CD4-positive, CD25-positive, alpha-beta regulatory T cell (primary cell): ENCODE data around the gene RRM1. TPM values are rescaled to one million over a fixed set of nuclear protein-coding genes. Genes with fewer than 3 reads are reported as not detected.

Experiments used
- ATAC-seq, 2 donors: fragments of 150-1000 bp; cut with Tn5 transposase; one replicate each; pipeline ENCODE4 v1.10.0; 2021; ENCODE audit warnings: low read depth in 2 of 2, moderate number of reproducible peaks in 2 of 2, moderate library complexity in 1 of 2
- DNase-seq, 3 donors: peaks; one replicate each; pipeline versions ENCODE4 v3.0.0 to v3.0.0-alpha.2; 2012 to 2022; ENCODE audit warnings: mixed read lengths in 1 of 3
- H3K27ac ChIP-seq: one replicate; pipeline ENCODE4 v1.7.0; 2013; ENCODE audit warnings: mild to moderate bottlenecking, low read length; ENCODE audit not compliant: insufficient read depth, poor library complexity, severe bottlenecking
- H3K27me3 ChIP-seq: one replicate; pipeline ENCODE4 v1.7.0; 2013; ENCODE audit warnings: low read length; ENCODE audit not compliant: control insufficient read depth, insufficient read depth
- H3K36me3 ChIP-seq: one replicate; pipeline ENCODE4 v1.7.0; 2013; ENCODE audit warnings: mild to moderate bottlenecking, low read length, moderate library complexity; ENCODE audit not compliant: control insufficient read depth, insufficient read depth
- H3K4me1 ChIP-seq: 2 replicates; pipeline ENCODE4 v1.7.0; 2013; ENCODE audit warnings: mild to moderate bottlenecking, low read length; ENCODE audit not compliant: insufficient read depth, control insufficient read depth, poor library complexity, severe bottlenecking
- H3K4me3 ChIP-seq: one replicate; pipeline ENCODE4 v1.7.0; 2013; ENCODE audit warnings: low read depth, mild to moderate bottlenecking, low read length, moderate library complexity
- H3K9me3 ChIP-seq, 2 experiments: 1 replicate in 1 of 2; 2 replicates in 1 of 2; pipeline ENCODE4 v1.7.0; 2013; ENCODE audit warnings: low read length in 2 of 2, mild to moderate bottlenecking in 1 of 2, moderate library complexity in 1 of 2; ENCODE audit not compliant: control insufficient read depth in 2 of 2
- H3K27ac Mint-ChIP-seq, 3 donors: one replicate each; pipeline ENCODE4 v1.8.0; 2020 to 2022; ENCODE audit warnings: mild to moderate bottlenecking in 3 of 3, mixed read lengths in 3 of 3, moderate library complexity in 2 of 3
- H3K27me3 Mint-ChIP-seq: one replicate; pipeline ENCODE4 v1.8.0; 2022; ENCODE audit warnings: mild to moderate bottlenecking, mixed read lengths
- H3K36me3 Mint-ChIP-seq: one replicate; pipeline ENCODE4 v1.8.0; 2020; ENCODE audit warnings: mixed read lengths
- H3K4me1 Mint-ChIP-seq, 4 donors: one replicate each; pipeline ENCODE4 v1.8.0; 2020 to 2022; ENCODE audit warnings: mixed read lengths in 4 of 4, mild to moderate bottlenecking in 1 of 4
- H3K4me3 Mint-ChIP-seq, 4 donors: one replicate each; pipeline ENCODE4 v1.8.0; 2020 to 2022; ENCODE audit warnings: mild to moderate bottlenecking in 4 of 4, mixed read lengths in 4 of 4, moderate library complexity in 3 of 4
- H3K9me3 Mint-ChIP-seq, 7 donors: one replicate each; pipeline ENCODE4 v1.8.0; 2020 to 2022; ENCODE audit warnings: mixed read lengths in 7 of 7, mild to moderate bottlenecking in 3 of 7, moderate library complexity in 2 of 7
- polyA plus RNA-seq, 4 donors: library from polyadenylated mRNA; unstranded; fragments of 300-500 nt; fragmentation: Illumina TruSeq; gene quantifications; one replicate each; pipeline ENCODE4 v1.2.3, GENCODE V29; 2021
- total RNA-seq: library from RNA; stranded (reverse); gene quantifications from one replicate; pipeline ENCODE4 v1.2.3, GENCODE V29; 2022

RRM1 gene
- total and polyA plus RNA-seq, 5 donors from 2014 or later: 52.3 to 83.3 (median 67.7) TPM

DNA sequence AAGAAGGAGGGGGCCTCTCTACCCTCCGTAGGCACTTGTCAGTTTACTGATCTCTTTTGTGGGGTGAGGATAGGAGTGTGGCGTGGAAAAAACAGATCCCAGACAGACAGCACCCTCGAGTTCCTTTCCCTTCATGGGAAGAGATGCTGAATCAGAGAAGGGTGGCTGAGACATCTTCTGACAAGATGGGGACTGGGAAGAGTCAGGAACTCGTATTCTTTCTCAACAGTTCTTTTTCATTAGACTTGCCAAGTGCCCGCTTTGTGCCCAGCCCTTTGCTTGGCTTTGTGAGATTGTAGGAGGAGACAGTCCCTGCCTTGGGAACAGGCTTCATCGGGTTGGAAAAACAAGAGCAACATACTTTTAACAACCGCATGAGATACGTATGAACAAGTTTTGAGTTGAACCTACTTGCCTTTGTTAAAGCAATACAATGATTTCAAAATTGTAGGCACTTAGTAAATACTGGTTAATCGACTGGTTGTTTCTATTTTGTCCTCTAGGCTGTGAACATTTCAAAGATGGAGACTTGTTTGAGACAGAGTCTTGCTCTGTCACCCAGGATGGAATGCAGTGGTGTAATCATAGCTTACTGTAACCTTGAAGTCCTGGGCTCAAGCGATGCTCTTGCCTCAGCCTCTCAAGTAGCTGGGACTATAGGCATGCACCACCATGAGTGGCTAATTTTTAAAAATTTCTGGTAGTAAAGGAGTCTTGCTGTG is 1.1 kb downstream of the RRM1 start:
- Mint-ChIP-seq H3K4me3 (peak overlapping the region; percentile 98 to 100 (median 99)), H3K27ac (peak overlapping the region; percentile 98 to 100 (median 99)), H3K4me1 (peaks cover 31 to 88% (median 58%) of the 10 kb centered on the region in 4 donors), H3K9me3 (peaks cover 0 to 1% (median 0%) of the 10 kb centered on the region in 7 donors), H3K36me3 (peaks cover 12% of the 10 kb centered on the region), H3K27me3 (no peaks in the 10 kb centered on the region)
- peak overlapping the region; percentile 95 for H3K27ac ChIP-seq
- H3K4me1 ChIP-seq: peaks cover 72% of the 10 kb centered on the region
- ATAC-seq: no peak
- H3K27me3 ChIP-seq: no peaks in the 10 kb centered on the region
- H3K4me3 ChIP-seq: peak overlapping the region; percentile 93
- H3K9me3 ChIP-seq: no peaks in the 10 kb centered on the region
- peak in 2 of 3 donors; percentile 14 to 56 for DNase-seq
- no peaks in the 10 kb centered on the region for H3K36me3 ChIP-seq

DNA sequence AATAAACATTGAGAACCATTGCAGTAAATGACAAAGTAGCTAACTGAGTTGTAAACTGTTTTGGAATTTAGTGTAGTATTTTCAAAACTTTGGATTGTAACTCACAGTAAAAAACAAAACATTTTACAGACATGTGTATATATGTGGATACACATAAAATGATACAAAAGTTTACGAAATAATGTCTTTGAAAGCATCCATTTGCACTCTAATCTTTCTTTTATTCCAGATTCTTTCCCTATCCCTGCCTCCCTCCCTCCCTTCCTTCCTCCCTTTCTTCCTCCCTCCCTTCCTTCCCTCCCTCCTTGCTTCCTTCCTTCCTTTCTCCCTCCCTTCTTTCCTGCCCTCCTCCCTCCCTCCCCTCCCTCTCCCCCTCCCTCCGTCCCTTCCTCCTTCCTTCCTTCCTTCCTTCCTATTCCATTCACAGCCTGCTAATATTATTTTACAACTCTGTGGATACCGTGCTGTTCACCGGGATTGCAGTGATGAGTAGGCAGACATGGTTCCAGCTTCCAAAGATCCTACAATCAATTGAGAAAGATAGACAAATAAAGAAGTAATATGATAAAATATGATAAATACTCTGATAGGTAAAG is 3.5 kb downstream of the RRM1 start:
- Histone ChIP-seq H3K27me3 (no peaks in the 10 kb centered on the region), H3K9me3 (no peaks in the 10 kb centered on the region), H3K4me3 (no peak overlapping the region), H3K4me1 (peaks cover 47% of the 10 kb centered on the region), H3K36me3 (peaks cover 6% of the 10 kb centered on the region), H3K27ac (no peak overlapping the region)
- DNase-seq (no peak), ATAC-seq (no peak)
- Mint-ChIP-seq H3K4me1 (peaks cover 41 to 75% (median 54%) of the 10 kb centered on the region in 4 donors), H3K36me3 (peaks cover 24% of the 10 kb centered on the region), H3K27ac (peak overlapping the region in 1 of 3 donors; percentile 51), H3K27me3 (no peaks in the 10 kb centered on the region), H3K9me3 (no peaks in the 10 kb centered on the region), H3K4me3 (peak overlapping the region in 3 of 4 donors; percentile 16 to 70 (median 52))

GRCh38 chr11:4102711-4103110 is 8.1 kb downstream of the RRM1 start:
- Mint-ChIP-seq H3K9me3 (no peaks in the 10 kb centered on the region), H3K27me3 (no peaks in the 10 kb centered on the region), H3K36me3 (peaks cover 37% of the 10 kb centered on the region), H3K4me1 (peaks cover 35 to 54% (median 46%) of the 10 kb centered on the region in 4 donors), H3K4me3 (peak overlapping the region in 2 of 4 donors; percentile 1 to 16), H3K27ac (peak overlapping the region in 1 of 3 donors; percentile 6)
- peaks cover 45% of the 10 kb centered on the region for H3K36me3 ChIP-seq
- no peak for ATAC-seq
- no peaks in the 10 kb centered on the region for H3K9me3 ChIP-seq
- no peak for DNase-seq
- H3K27ac ChIP-seq: no peak overlapping the region
- H3K27me3 ChIP-seq: no peaks in the 10 kb centered on the region
- peaks cover 17% of the 10 kb centered on the region for H3K4me1 ChIP-seq
- H3K4me3 ChIP-seq: no peak overlapping the region

DNA sequence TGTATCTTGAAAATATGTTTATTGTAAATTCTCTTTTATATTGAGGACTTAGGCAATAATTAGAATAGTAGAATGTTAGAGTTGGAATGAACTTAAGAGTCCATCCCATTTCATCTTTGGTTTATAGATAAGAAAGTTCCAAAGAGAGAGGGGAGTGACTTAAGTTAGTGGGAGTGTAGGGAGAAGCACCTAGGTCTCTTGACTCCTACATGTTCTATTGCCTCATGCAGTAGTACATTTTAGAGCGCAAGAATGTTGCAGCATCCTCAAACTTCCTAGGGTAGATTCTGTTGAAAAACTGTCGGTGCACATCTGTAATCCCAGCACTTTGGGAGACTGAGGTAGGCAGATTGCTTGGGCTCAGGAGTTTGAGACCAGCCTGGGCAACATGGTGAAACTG is 8.7 kb downstream of the RRM1 start:
- Mint-ChIP-seq H3K4me1 (peaks cover 34 to 53% (median 45%) of the 10 kb centered on the region in 4 donors), H3K4me3 (peak overlapping the region in 1 of 4 donors; percentile 16), H3K9me3 (no peaks in the 10 kb centered on the region), H3K27ac (peak overlapping the region in 1 of 3 donors; percentile 6), H3K27me3 (no peaks in the 10 kb centered on the region), H3K36me3 (peaks cover 41% of the 10 kb centered on the region)
- ATAC-seq (no peak), DNase-seq (no peak)
- H3K27me3 ChIP-seq: no peaks in the 10 kb centered on the region
- peaks cover 50% of the 10 kb centered on the region for H3K36me3 ChIP-seq
- no peak overlapping the region for H3K4me3 ChIP-seq
- H3K27ac ChIP-seq: no peak overlapping the region
- no peaks in the 10 kb centered on the region for H3K9me3 ChIP-seq
- H3K4me1 ChIP-seq: peaks cover 15% of the 10 kb centered on the region

DNA sequence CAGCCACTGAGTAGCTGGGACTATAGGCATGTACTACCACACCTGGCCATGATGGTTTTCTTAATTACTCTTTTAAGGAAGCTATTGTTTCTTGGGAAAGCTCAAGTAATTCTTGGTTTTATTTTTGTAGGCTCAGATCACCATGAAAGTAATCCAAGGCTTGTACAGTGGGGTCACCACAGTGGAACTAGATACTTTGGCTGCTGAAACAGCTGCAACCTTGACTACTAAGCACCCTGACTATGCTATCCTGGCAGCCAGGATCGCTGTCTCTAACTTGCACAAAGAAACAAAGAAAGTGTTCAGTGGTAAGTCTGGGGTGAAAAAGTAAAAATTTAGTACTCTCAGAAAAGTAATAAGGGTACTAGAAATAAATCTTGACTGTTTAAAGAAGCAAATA is 11.3 kb downstream of the RRM1 start:
- H3K27me3 ChIP-seq: no peaks in the 10 kb centered on the region
- no peaks in the 10 kb centered on the region for H3K9me3 ChIP-seq
- H3K9me3 Mint-ChIP-seq: no peaks in the 10 kb centered on the region
- DNase-seq: no peak
- no peaks in the 10 kb centered on the region for H3K27me3 Mint-ChIP-seq
- peaks cover 15 to 29% (median 25%) of the 10 kb centered on the region in 4 donors for H3K4me1 Mint-ChIP-seq
- no peak for ATAC-seq
- H3K27ac ChIP-seq: no peak overlapping the region
- H3K4me3 Mint-ChIP-seq: no peak overlapping the region
- no peak overlapping the region for H3K27ac Mint-ChIP-seq
- H3K36me3 Mint-ChIP-seq: peaks cover 43% of the 10 kb centered on the region
- peaks cover 73% of the 10 kb centered on the region for H3K36me3 ChIP-seq
- H3K4me3 ChIP-seq: no peak overlapping the region
- peaks cover 3% of the 10 kb centered on the region for H3K4me1 ChIP-seq

- no peak overlapping the region for H3K4me3 ChIP-seq
- H3K9me3 Mint-ChIP-seq: no peaks in the 10 kb centered on the region
- H3K27me3 ChIP-seq: no peaks in the 10 kb centered on the region
- H3K9me3 ChIP-seq: no peaks in the 10 kb centered on the region
- ATAC-seq (no peak), DNase-seq (no peak)
- H3K4me1 ChIP-seq: no peaks in the 10 kb centered on the region
- H3K36me3 Mint-ChIP-seq: peaks cover 53% of the 10 kb centered on the region
- no peak overlapping the region for H3K27ac Mint-ChIP-seq
- no peak overlapping the region for H3K27ac ChIP-seq
- H3K27me3 Mint-ChIP-seq: no peaks in the 10 kb centered on the region
- H3K4me1 Mint-ChIP-seq: peaks cover 0 to 14% (median 4%) of the 10 kb centered on the region in 4 donors
- H3K4me3 Mint-ChIP-seq: no peak overlapping the region
- peaks cover 86% of the 10 kb centered on the region for H3K36me3 ChIP-seq
These were observed 17.2 kb downstream of the RRM1 start for GRCh38 chr11:4111834-4112233.

GRCh38 chr11:4115128-4115527 is 20.5 kb downstream of the RRM1 start:
- no peaks in the 10 kb centered on the region for H3K27me3 Mint-ChIP-seq
- no peak overlapping the region for H3K4me3 Mint-ChIP-seq
- no peaks in the 10 kb centered on the region for H3K4me1 ChIP-seq
- no peaks in the 10 kb centered on the region for H3K9me3 Mint-ChIP-seq
- H3K36me3 Mint-ChIP-seq: peaks cover 50% of the 10 kb centered on the region
- DNase-seq (no peak), ATAC-seq (no peak)
- H3K9me3 ChIP-seq: no peaks in the 10 kb centered on the region
- no peak overlapping the region for H3K4me3 ChIP-seq
- H3K27ac Mint-ChIP-seq: peak overlapping the region in 2 of 3 donors; percentile 14 to 73
- H3K27me3 ChIP-seq: no peaks in the 10 kb centered on the region
- H3K4me1 Mint-ChIP-seq: peaks cover 3 to 20% (median 14%) of the 10 kb centered on the region in 4 donors
- H3K27ac ChIP-seq: no peak overlapping the region
- peaks cover 81% of the 10 kb centered on the region for H3K36me3 ChIP-seq
